Gastroesophageal sphincter (tissue), 4 donors: ENCODE measurements around the gene TXNIP. TPM values are rescaled to one million over a fixed set of nuclear protein-coding genes. Genes with fewer than 3 reads are reported as not detected.

Experiments used
- ATAC-seq: fragments of 150-250 bp; one replicate; pipeline ENCODE4 v1.9.1; 2016; ENCODE audit warnings: mild to moderate bottlenecking, moderate library complexity
- H3K27ac ChIP-seq, 4 donors: fragments of 200-600 bp; sonication (generic) in 3 of 4; 1 replicate in 3 of 4; 2 replicates in 1 of 4; pipeline ENCODE4 v1.5.1; 2016 to 2019
- H3K27me3 ChIP-seq: fragments of 200-600 bp; sonication (generic); one replicate; pipeline ENCODE4 v1.5.1; 2019
- H3K36me3 ChIP-seq, 2 donors: fragments of 200-600 bp; sonication (generic); one replicate each; pipeline ENCODE4 v1.5.1; 2019; ENCODE audit warnings: control low read depth in 1 of 2
- H3K4me1 ChIP-seq, 3 donors: fragments of 200-600 bp; sonication (generic); 1 replicate in 2 of 3; 2 replicates in 1 of 3; pipeline ENCODE4 v1.5.1; 2016 to 2019; ENCODE audit warnings: control low read depth in 2 of 3
- H3K4me3 ChIP-seq, 2 donors: fragments of 200-600 bp; sonication (generic); one replicate each; pipeline ENCODE4 v1.5.1; 2019; ENCODE audit warnings: mild to moderate bottlenecking in 1 of 2, moderate library complexity in 1 of 2
- H3K9me3 ChIP-seq, 3 donors: fragments of 200-600 bp; sonication (generic); one replicate each; pipeline ENCODE4 v1.5.1; 2017 to 2019; ENCODE audit warnings: control low read depth in 2 of 3
- CTCF ChIP-seq, 4 experiments: fragments of 200-600 bp in 2 of 4; fragments of 450-650 bp in 2 of 4; sonication (generic) in 1 of 4; IDR thresholded peaks; one replicate each; pipeline ENCODE4 v1.5.1; 2017 to 2019; ENCODE audit warnings: antibody characterized with exemption in 4 of 4, mild to moderate bottlenecking in 2 of 4, moderate library complexity in 2 of 4
- EP300 ChIP-seq: sonication (generic); formaldehyde crosslinking; IDR thresholded peaks from one replicate; pipeline ENCODE4 v1.6.1; 2017; ENCODE audit warnings: antibody characterized with exemption, mild to moderate bottlenecking
- POLR2A ChIP-seq, 2 donors: fragments of 450-650 bp; IDR thresholded peaks; one replicate each; pipeline ENCODE4 v1.6.1; 2017; ENCODE audit warnings: antibody characterized with exemption in 2 of 2, mild to moderate bottlenecking in 2 of 2, moderate library complexity in 1 of 2
- POLR2AphosphoS5 ChIP-seq: sonication (generic); formaldehyde crosslinking; IDR thresholded peaks from one replicate; pipeline ENCODE4 v1.6.1; 2017; ENCODE audit warnings: antibody characterized with exemption
- WGBS, 2 donors: methylation state at CpG; one replicate each; pipeline ENCODE4 v1.1.5; 2018; ENCODE audit warnings: low coverage in 1 of 2; 5-methylcytosine and 5-hydroxymethylcytosine counted together
- total RNA-seq, 4 donors: library from RNA; depleted of rRNA; stranded (reverse); fragments of >200 nt; gene quantifications; one replicate each; pipeline ENCODE4 v1.1.0, GENCODE V29; 2016

The TXNIP gene
- total RNA-seq, 4 donors from 2014 or later, result 2,024 to 3,704 (median 2,348) TPM

GRCh38 chr1:145947551-145947950 is 48.8 kb downstream of the TXNIP start:
- no peaks in the 10 kb centered on the region for H3K9me3 ChIP-seq
- H3K36me3 ChIP-seq, result peaks cover 0 to 53% of the 10 kb centered on the region in 2 donors
- TF ChIP-seq POLR2AphosphoS5 (no peak), POLR2A (IDR thresholded peaks at IDR 0.05) (no peak)
- H3K4me1 ChIP-seq, result peaks cover 0 to 47% (median 6%) of the 10 kb centered on the region in 3 donors
- 50 to 70% methylated on average over 4 of the region's 4 CpGs for WGBS, 2 donors
- no peak overlapping the region for H3K4me3 ChIP-seq
- H3K27ac ChIP-seq, result no peak overlapping the region
- no peaks in the 10 kb centered on the region for H3K27me3 ChIP-seq
- no peak for ATAC-seq

GRCh38 chr1:145946477-145946986 is 49.8 kb downstream of the TXNIP start:
- Histone ChIP-seq H3K27me3 (no peaks in the 10 kb centered on the region), H3K36me3 (peaks cover 0 to 64% of the 10 kb centered on the region in 2 donors), H3K27ac (no peak overlapping the region), H3K4me3 (no peak overlapping the region), H3K4me1 (peaks cover 0 to 37% (median 6%) of the 10 kb centered on the region in 3 donors), H3K9me3 (no peaks in the 10 kb centered on the region)
- ATAC-seq, result no peak
- no peak for TF ChIP-seq CTCF (IDR thresholded peaks at IDR 0.05)
- no peak for TF ChIP-seq POLR2A (IDR thresholded peaks at IDR 0.05)
- TF ChIP-seq POLR2AphosphoS5, result no peak
- no peak for TF ChIP-seq EP300
- 81 to 94% methylated on average over 2 to 3 of the region's 4 CpGs for WGBS, 2 donors

- Histone ChIP-seq H3K27ac (no peak overlapping the region), H3K4me3 (no peak overlapping the region), H3K4me1 (peaks cover 0 to 17% (median 6%) of the 10 kb centered on the region in 3 donors), H3K36me3 (peaks cover 0 to 79% of the 10 kb centered on the region in 2 donors), H3K9me3 (no peaks in the 10 kb centered on the region), H3K27me3 (no peaks in the 10 kb centered on the region)
- no peak for TF ChIP-seq EP300
- TF ChIP-seq CTCF (IDR thresholded peaks at IDR 0.05), result no peak
- TF ChIP-seq POLR2AphosphoS5, result no peak
- TF ChIP-seq POLR2A (IDR thresholded peaks at IDR 0.05), result no peak
- no peak for ATAC-seq
- 92 to 100% methylated on average over 1 to 2 of the region's 3 CpGs for WGBS, 2 donors
These were observed 51.8 kb downstream of the TXNIP start for GRCh38 chr1:145944532-145944931.

GRCh38 chr1:145942871-145943270 is 53.5 kb downstream of the TXNIP start:
- no peak for ATAC-seq
- TF ChIP-seq EP300, result no peak
- TF ChIP-seq POLR2AphosphoS5, result no peak
- no peak for TF ChIP-seq CTCF (IDR thresholded peaks at IDR 0.05)
- TF ChIP-seq POLR2A (IDR thresholded peaks at IDR 0.05), result no peak
- whole genome bisulfite sequencing, 2 donors, result 75 to 77% methylated on average over 3 to 6 of the region's 6 CpGs
- Histone ChIP-seq H3K4me1 (peaks cover 0 to 6% (median 0%) of the 10 kb centered on the region in 3 donors), H3K27ac (no peak overlapping the region), H3K36me3 (peaks cover 0 to 93% of the 10 kb centered on the region in 2 donors), H3K4me3 (no peak overlapping the region), H3K27me3 (no peaks in the 10 kb centered on the region), H3K9me3 (no peaks in the 10 kb centered on the region)

Other genes starting within 250 kb of the TXNIP start
- 10 to 100 TPM; 34.3 to 54.9 (median 39.9) TPM for gene RNF115, start 172.5 kb downstream of the TXNIP start, total RNA-seq
- 10 to 100 TPM; 24.8 to 37.7 (median 29.9) TPM for gene POLR3C, start 172.4 kb downstream of the TXNIP start, total RNA-seq
- 1 to 10 TPM in 3 of 4 donors, under 1 TPM in 1; 0.40 to 3.5 (median 2.2) TPM for gene NUDT17, start 150.9 kb downstream of the TXNIP start, total RNA-seq
- 10 to 100 TPM; 14.0 to 26.0 (median 19.2) TPM for gene PIAS3, start 137.5 kb downstream of the TXNIP start, total RNA-seq
- gene ANKRD35, start 110.7 kb downstream of the TXNIP start, total RNA-seq, result 10 to 100 TPM in 1 of 4 donors, 1 to 10 TPM in 3; 5.2 to 13.7 (median 7.9) TPM
- 1 to 10 TPM; 4.9 to 7.1 (median 5.2) TPM for gene ITGA10, start 86.5 kb downstream of the TXNIP start, total RNA-seq
- 10 to 100 TPM; 22.1 to 29.1 (median 28.1) TPM for gene PEX11B, start 77.9 kb downstream of the TXNIP start, total RNA-seq
- 100 to 1,000 TPM in 3 of 4 donors, 10 to 100 TPM in 1; 75.7 to 135 (median 117) TPM for gene RBM8A, start 69.1 kb downstream of the TXNIP start, total RNA-seq
- 10 to 100 TPM; 37.8 to 53.5 (median 45.3) TPM for gene LIX1L, start 38.6 kb downstream of the TXNIP start, total RNA-seq
- gene ANKRD34A, start 32.0 kb downstream of the TXNIP start, total RNA-seq, result 1 to 10 TPM in 1 of 4 donors, under 1 TPM in 2, not detected in 1; 0.62 to 1.9 (median 0.67) TPM
- gene POLR3GL, start 31.9 kb downstream of the TXNIP start, total RNA-seq, result 10 to 100 TPM; 32.9 to 44.0 (median 37.6) TPM
- under 1 TPM in 1 of 4 donors, not detected in 3; 0.77 TPM for gene HJV, start 25.2 kb upstream of the TXNIP start, total RNA-seq
- 1 to 10 TPM in 3 of 4 donors, under 1 TPM in 1; 0.66 to 2.6 (median 1.7) TPM for gene NBPF10, start 148.2 kb upstream of the TXNIP start, total RNA-seq
- 10 to 100 TPM; 30.1 to 54.2 (median 48.3) TPM for gene NOTCH2NLA, start 232.4 kb upstream of the TXNIP start, total RNA-seq